Activated T-cell treated with anti-CD3 and anti-CD28 coated beads, Interleukin-2, amount 50 U/mL, for 24 hours (primary cell): ENCODE measurements around the gene SCFD2.
"Not testable (repeated sequence)": the region's sequence is repeated elsewhere in the genome, so short reads cannot be mapped to it uniquely, and the experiment has no call there.

Source experiments
- DNase-seq: peaks from one replicate; pipeline ENCODE4 v3.0.0-alpha.2; 2020
- H3K27ac Mint-ChIP-seq: 2 replicates; pipeline ENCODE4 v1.8.0; 2020; ENCODE audit warnings: mild to moderate bottlenecking, mixed read lengths
- H3K27me3 Mint-ChIP-seq: 2 replicates; pipeline ENCODE4 v1.8.0; 2020; ENCODE audit warnings: mixed read lengths
- H3K36me3 Mint-ChIP-seq: 2 replicates; pipeline ENCODE4 v1.8.0; 2020; ENCODE audit warnings: low read depth, mixed read lengths
- H3K4me1 Mint-ChIP-seq: 2 replicates; pipeline ENCODE4 v1.8.0; 2020; ENCODE audit warnings: low read depth, mixed read lengths
- H3K4me3 Mint-ChIP-seq: 2 replicates; pipeline ENCODE4 v1.8.0; 2020; ENCODE audit warnings: mild to moderate bottlenecking, moderate library complexity, mixed read lengths
- H3K9me3 Mint-ChIP-seq: 2 replicates; pipeline ENCODE4 v1.8.0; 2020; ENCODE audit warnings: mixed read lengths

SCFD2 gene

DNA sequence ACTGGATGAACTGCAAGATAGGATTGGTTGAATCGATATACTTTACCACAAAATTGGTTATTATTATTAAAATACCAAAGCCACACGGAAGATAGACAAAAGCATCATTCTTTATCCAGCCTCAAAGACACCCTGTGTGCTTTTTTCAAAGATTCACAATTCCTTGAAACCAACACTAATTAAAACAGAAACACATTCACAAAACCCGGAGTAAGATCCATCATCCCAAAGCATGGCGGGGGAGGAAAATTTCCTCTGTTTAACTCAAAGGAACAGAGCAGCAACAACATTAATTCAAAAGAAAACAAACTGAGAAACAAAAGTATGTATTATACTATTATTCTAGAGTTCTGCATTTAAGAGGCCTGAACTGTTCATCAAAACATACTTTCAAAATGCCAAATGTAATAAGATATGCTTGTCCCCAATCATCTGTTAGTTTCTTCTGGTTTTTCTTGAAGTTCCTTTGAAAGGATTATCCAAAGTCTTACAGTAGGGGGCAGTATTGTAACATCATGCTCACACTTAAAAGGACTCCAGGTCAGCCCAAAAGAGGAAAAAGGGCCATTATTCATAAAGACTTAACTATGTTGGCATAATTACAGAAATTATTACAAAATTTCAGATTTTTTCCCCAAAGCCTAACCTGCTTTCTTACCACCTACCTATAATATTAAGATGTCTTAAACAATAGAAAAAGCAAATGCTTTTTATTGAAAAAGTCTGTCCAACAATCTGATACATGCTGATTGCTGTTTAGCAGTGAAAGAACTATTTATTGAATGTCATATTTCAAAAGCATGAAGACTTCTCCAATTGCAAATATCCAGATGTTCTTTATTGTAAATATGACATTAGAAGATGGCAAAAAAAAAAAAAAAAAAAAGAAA is 168.7 kb downstream of the SCFD2 start:
- Mint-ChIP-seq H3K27me3 (no peaks in the 10 kb centered on the region), H3K4me1 (peaks cover 5% of the 10 kb centered on the region), H3K27ac (no peak overlapping the region), H3K9me3 (no peaks in the 10 kb centered on the region), H3K4me3 (no peak overlapping the region), H3K36me3 (peaks cover 2% of the 10 kb centered on the region)
- DNase-seq = no peak

- H3K27me3 Mint-ChIP-seq = no peaks in the 10 kb centered on the region
These were observed 169.8 kb downstream of the SCFD2 start for GRCh38 chr4:53195815-53196661.

DNA sequence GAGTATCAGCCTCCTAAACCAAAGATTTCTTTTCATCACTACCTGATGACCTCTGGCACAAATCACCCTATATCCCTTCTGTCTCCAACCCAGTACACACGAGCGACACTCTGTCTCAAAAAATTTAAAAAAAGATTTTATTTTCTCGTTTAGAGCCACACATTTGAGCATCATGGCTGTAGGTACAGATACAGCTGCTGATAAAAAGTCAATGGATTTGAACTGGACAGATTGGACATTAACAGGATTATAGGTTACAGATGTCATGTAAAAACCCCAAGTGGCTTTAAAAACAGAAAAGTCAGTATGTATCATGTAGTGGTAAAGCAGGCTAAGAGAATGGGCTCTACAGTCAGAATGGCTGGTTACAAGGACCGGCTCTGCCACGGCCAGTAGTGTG is 171.1 kb downstream of the SCFD2 start:
- Mint-ChIP-seq H3K4me1 (peaks cover 5% of the 10 kb centered on the region), H3K27me3 (no peaks in the 10 kb centered on the region), H3K36me3 (peaks cover 2% of the 10 kb centered on the region), H3K27ac (no peak overlapping the region), H3K4me3 (no peak overlapping the region), H3K9me3 (no peaks in the 10 kb centered on the region)
- DNase-seq = no peak

More at GRCh38 chr4:53195815-53196661, 169.8 kb downstream of the SCFD2 start:
- no peak for DNase-seq
- Mint-ChIP-seq H3K4me3 (no peak overlapping the region), H3K4me1 (peaks cover 5% of the 10 kb centered on the region), H3K9me3 (no peaks in the 10 kb centered on the region), H3K36me3 (peaks cover 2% of the 10 kb centered on the region), H3K27ac (no peak overlapping the region)

GRCh38 chr4:53193111-53193510 is 172.8 kb downstream of the SCFD2 start:
- Mint-ChIP-seq H3K27ac (no peak overlapping the region), H3K36me3 (peaks cover 2% of the 10 kb centered on the region), H3K4me3 (no peak overlapping the region), H3K27me3 (no peaks in the 10 kb centered on the region), H3K9me3 (no peaks in the 10 kb centered on the region), H3K4me1 (no peaks in the 10 kb centered on the region)
- DNase-seq = no peak

GRCh38 chr4:53192496-53192895 is 173.4 kb downstream of the SCFD2 start:
- no peak overlapping the region for H3K27ac Mint-ChIP-seq
- no peaks in the 10 kb centered on the region for H3K4me1 Mint-ChIP-seq
- H3K27me3 Mint-ChIP-seq = no peaks in the 10 kb centered on the region
- no peaks in the 10 kb centered on the region for H3K9me3 Mint-ChIP-seq
- H3K36me3 Mint-ChIP-seq = peaks cover 2% of the 10 kb centered on the region
- H3K4me3 Mint-ChIP-seq = no peak overlapping the region
- DNase-seq = no peak

- no peak overlapping the region for H3K27ac Mint-ChIP-seq
- H3K27me3 Mint-ChIP-seq = no peaks in the 10 kb centered on the region
- no peaks in the 10 kb centered on the region for H3K9me3 Mint-ChIP-seq
- peaks cover 2% of the 10 kb centered on the region for H3K36me3 Mint-ChIP-seq
- DNase-seq = no peak
- no peak overlapping the region for H3K4me3 Mint-ChIP-seq
- no peaks in the 10 kb centered on the region for H3K4me1 Mint-ChIP-seq
These were observed 173.9 kb downstream of the SCFD2 start for GRCh38 chr4:53191997-53192396.

- H3K36me3 Mint-ChIP-seq = peaks cover 24% of the 10 kb centered on the region
- no peak overlapping the region for H3K4me3 Mint-ChIP-seq
- H3K4me1 Mint-ChIP-seq = no peaks in the 10 kb centered on the region
- no peak for DNase-seq
- H3K27me3 Mint-ChIP-seq = no peaks in the 10 kb centered on the region
- no peaks in the 10 kb centered on the region for H3K9me3 Mint-ChIP-seq
- H3K27ac Mint-ChIP-seq = no peak overlapping the region
These were observed 176.8 kb downstream of the SCFD2 start for GRCh38 chr4:53189011-53189410.

GRCh38 chr4:53186714-53187358 is 179.0 kb downstream of the SCFD2 start:
- Mint-ChIP-seq H3K9me3 (peaks cover 6% of the 10 kb centered on the region), H3K27ac (no peak overlapping the region), H3K36me3 (peaks cover 40% of the 10 kb centered on the region), H3K4me1 (no peaks in the 10 kb centered on the region), H3K27me3 (no peaks in the 10 kb centered on the region), H3K4me3 (no peak overlapping the region)
- no peak for DNase-seq

DNA sequence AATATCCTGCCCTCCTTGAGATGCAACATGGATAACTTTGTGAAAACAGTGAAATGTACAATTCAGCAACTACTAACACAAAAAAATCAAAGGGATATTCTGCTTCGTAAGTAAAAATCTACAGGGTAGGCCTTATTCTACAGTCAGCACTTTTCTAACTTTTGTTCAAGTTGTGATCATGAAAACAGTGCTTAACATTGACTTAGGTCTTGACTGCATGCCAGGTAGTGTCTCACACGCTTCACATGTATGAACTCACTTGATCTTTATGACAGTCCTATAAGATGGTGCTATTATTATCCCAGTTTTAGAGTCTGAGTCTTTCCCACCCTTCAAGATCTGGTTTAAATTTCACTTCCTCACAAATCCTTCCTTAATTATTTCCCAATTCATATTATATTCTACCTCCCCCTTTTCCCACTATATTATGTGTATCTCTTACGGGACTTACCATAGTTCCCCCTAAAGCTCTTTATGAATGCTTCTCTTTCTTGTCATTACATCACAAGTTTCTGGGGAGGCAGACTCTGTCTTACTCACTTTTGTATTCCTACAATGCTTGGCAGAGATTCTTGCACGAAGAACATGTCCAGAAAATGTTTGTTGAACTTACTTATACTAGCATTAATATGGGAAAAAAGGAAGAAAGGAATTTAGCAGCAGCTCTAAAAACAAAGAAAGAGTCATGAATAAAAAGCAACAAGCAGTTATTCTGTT is 179.8 kb downstream of the SCFD2 start:
- Mint-ChIP-seq H3K4me3 (no peak overlapping the region), H3K27ac (no peak overlapping the region)
- no peak for DNase-seq

GRCh38 chr4:53183754-53184153 is 182.1 kb downstream of the SCFD2 start:
- peaks cover 23% of the 10 kb centered on the region for H3K9me3 Mint-ChIP-seq
- H3K27me3 Mint-ChIP-seq = no peaks in the 10 kb centered on the region
- DNase-seq = no peak
- H3K4me1 Mint-ChIP-seq = no peaks in the 10 kb centered on the region
- H3K27ac Mint-ChIP-seq = no peak overlapping the region
- peaks cover 70% of the 10 kb centered on the region for H3K36me3 Mint-ChIP-seq
- H3K4me3 Mint-ChIP-seq = no peak overlapping the region

More for the DNA sequence above, 179.8 kb downstream of the SCFD2 start:
- Mint-ChIP-seq H3K36me3 (peaks cover 48% of the 10 kb centered on the region), H3K9me3 (peaks cover 6% of the 10 kb centered on the region), H3K27me3 (no peaks in the 10 kb centered on the region), H3K4me1 (no peaks in the 10 kb centered on the region)

- not testable (repeated sequence) for DNase-seq, H3K27me3 Mint-ChIP-seq, H3K4me3 Mint-ChIP-seq, H3K27ac Mint-ChIP-seq
- Mint-ChIP-seq H3K4me1 (peaks cover 20% of the 10 kb centered on the region), H3K36me3 (peaks cover 80% of the 10 kb centered on the region), H3K9me3 (peaks cover 32% of the 10 kb centered on the region)
These were observed 188.1 kb downstream of the SCFD2 start for GRCh38 chr4:53177751-53178150.

DNA sequence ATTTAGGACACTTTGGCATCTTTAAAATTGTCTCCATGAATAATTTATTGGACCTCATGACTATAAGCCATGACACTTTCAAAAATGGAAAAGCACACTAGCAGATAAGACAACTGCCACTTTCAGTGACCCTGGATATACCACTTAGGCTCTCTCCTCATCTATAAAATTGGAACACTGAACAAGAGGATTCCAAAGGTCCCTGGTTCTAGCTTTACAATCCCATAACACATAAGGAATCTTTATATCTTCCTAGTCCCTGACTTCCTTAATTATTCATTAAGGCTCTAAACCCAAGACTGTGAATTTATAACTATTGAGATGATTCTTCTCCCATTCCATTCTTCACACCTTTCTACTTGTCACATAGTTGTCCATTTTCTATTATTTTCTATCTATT is 190.2 kb downstream of the SCFD2 start:
- H3K27ac Mint-ChIP-seq = no peak overlapping the region
- H3K4me3 Mint-ChIP-seq = no peak overlapping the region
- peaks cover 35% of the 10 kb centered on the region for H3K9me3 Mint-ChIP-seq
- DNase-seq = no peak
- H3K36me3 Mint-ChIP-seq = peaks cover 72% of the 10 kb centered on the region
- H3K4me1 Mint-ChIP-seq = peaks cover 20% of the 10 kb centered on the region
- H3K27me3 Mint-ChIP-seq = no peaks in the 10 kb centered on the region

DNA sequence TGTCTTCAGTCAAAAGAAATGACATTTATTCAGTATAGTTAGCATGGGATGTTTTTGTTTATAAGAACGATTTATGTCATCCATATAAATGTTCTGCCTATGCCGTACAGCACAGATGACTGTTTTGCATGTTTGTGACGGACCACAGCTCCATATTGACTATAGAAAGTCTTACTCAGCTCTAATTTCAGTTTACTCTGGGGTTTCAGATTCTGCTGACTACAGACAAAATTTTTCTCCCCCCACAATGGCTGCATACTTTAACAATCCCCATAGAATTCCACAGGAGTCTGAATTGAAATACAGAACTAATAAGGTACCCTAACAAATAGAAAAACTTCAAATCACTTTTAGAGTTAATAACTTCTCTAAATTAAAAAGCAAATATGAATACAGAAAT is 191.0 kb downstream of the SCFD2 start:
- no peak for DNase-seq
- Mint-ChIP-seq H3K27ac (no peak overlapping the region), H3K9me3 (peaks cover 29% of the 10 kb centered on the region), H3K4me3 (no peak overlapping the region), H3K27me3 (no peaks in the 10 kb centered on the region), H3K4me1 (peaks cover 20% of the 10 kb centered on the region), H3K36me3 (peaks cover 72% of the 10 kb centered on the region)

DNA sequence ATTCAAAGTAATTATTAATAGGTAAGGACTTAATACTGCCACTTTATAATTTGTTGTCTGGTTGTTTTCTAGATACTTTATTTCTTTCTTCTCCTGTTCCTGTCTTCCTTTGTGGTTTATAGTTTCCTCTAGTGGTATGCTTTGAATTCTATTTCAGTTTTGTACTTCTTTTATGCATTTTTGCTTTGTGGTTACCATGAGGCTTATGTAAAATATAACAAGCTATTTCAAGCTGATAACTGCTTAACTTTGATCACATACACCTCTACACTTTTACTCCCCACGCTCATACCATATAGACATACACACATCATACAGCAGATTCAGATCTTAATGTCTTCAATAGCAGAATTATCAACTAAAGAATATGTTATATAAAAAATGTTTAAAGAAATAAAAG is 192.3 kb downstream of the SCFD2 start:
- Mint-ChIP-seq H3K4me1 (peaks cover 20% of the 10 kb centered on the region), H3K9me3 (peaks cover 23% of the 10 kb centered on the region), H3K4me3 (no peak overlapping the region), H3K27me3 (no peaks in the 10 kb centered on the region), H3K27ac (no peak overlapping the region), H3K36me3 (peaks cover 64% of the 10 kb centered on the region)
- DNase-seq = no peak
